Measurements from ENCODE around the gene EXT2.

DNA sequence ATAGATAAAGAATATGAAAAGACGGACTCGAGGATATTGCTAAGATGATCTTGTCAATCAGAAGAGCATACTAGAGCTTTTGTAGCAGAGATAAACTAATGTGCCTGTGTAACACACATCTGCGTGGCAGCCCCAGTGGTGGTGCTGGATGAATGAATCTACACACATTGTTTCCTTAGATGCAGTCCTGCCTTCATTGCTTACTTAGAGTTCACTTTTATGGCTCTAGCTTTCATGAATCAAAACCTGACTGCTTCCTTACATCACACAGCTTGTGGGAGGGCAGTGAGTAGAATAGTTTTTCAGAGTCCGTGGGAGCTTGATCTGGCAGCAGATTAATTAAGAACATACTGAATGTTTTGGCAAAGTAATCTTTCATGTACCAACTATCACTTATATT lies 83.7 kb downstream of the EXT2 start:
- TF ChIP-seq, protein P1, sequence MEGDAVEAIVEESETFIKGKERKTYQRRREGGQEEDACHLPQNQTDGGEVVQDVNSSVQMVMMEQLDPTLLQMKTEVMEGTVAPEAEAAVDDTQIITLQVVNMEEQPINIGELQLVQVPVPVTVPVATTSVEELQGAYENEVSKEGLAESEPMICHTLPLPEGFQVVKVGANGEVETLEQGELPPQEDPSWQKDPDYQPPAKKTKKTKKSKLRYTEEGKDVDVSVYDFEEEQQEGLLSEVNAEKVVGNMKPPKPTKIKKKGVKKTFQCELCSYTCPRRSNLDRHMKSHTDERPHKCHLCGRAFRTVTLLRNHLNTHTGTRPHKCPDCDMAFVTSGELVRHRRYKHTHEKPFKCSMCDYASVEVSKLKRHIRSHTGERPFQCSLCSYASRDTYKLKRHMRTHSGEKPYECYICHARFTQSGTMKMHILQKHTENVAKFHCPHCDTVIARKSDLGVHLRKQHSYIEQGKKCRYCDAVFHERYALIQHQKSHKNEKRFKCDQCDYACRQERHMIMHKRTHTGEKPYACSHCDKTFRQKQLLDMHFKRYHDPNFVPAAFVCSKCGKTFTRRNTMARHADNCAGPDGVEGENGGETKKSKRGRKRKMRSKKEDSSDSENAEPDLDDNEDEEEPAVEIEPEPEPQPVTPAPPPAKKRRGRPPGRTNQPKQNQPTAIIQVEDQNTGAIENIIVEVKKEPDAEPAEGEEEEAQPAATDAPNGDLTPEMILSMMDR (IDR thresholded peaks at IDR 0.05; ENCODE audit: low read depth, low read length), result no peak
- no peak for TF ChIP-seq EZH2phosphoT487 (IDR thresholded peaks at IDR 0.05; ENCODE audit: low read depth)

All from OCI-LY3 (cell line).